Lung (tissue), 12 donors: Measurements from ENCODE around the gene PLK5. TPM values are rescaled to one million over a fixed set of nuclear protein-coding genes. Genes with fewer than 3 reads are reported as not detected.
A peak's percentile ranks its signal among the peaks of the same experiment; 100 is the strongest.

Source experiments
- ATAC-seq: fragments of 200-7000 bp; cut with Tn5 transposase; one replicate; pipeline ENCODE4 v1.9.1; 2020; ENCODE audit warnings: moderate number of reproducible peaks; ENCODE audit not compliant: insufficient read depth, low FRiP score
- DNase-seq, 3 donors: peaks; one replicate each; pipeline ENCODE4 v3.0.0-alpha.2; 2013 to 2017
- H3K27ac ChIP-seq, 2 donors: one replicate each; pipeline ENCODE4 v1.5.1; 2013; ENCODE audit warnings: mild to moderate bottlenecking in 2 of 2, moderate library complexity in 2 of 2, control low read depth in 1 of 2, inconsistent platforms in 1 of 2, low read depth in 1 of 2, low read length in 1 of 2
- H3K27me3 ChIP-seq, 3 donors: one replicate each; pipeline ENCODE4 v1.5.1; 2013; ENCODE audit warnings: low read length in 2 of 3; ENCODE audit not compliant: control insufficient read depth in 3 of 3, insufficient read depth in 3 of 3
- H3K36me3 ChIP-seq, 4 donors: one replicate each; pipeline ENCODE4 v1.5.1; 2013; ENCODE audit warnings: low read length in 4 of 4, mild to moderate bottlenecking in 1 of 4, moderate library complexity in 1 of 4; ENCODE audit not compliant: control insufficient read depth in 4 of 4, insufficient read depth in 4 of 4
- H3K4me1 ChIP-seq, 5 donors: one replicate each; pipeline ENCODE4 v1.5.1; 2013; ENCODE audit warnings: low read length in 5 of 5, mild to moderate bottlenecking in 2 of 5, moderate library complexity in 1 of 5; ENCODE audit not compliant: control insufficient read depth in 5 of 5, insufficient read depth in 5 of 5
- H3K4me3 ChIP-seq: one replicate; pipeline ENCODE4 v1.5.1; 2013; ENCODE audit warnings: mild to moderate bottlenecking, control low read depth, moderate library complexity
- H3K9ac ChIP-seq, 2 donors: one replicate each; pipeline ENCODE4 v1.5.1; 2013; ENCODE audit warnings: low read length in 2 of 2, control low read depth in 1 of 2; ENCODE audit not compliant: insufficient read depth in 1 of 2
- H3K9me3 ChIP-seq, 4 donors: one replicate each; pipeline ENCODE4 v1.5.1; 2013; ENCODE audit warnings: low read length in 3 of 4, mild to moderate bottlenecking in 1 of 4, moderate library complexity in 1 of 4; ENCODE audit not compliant: control insufficient read depth in 4 of 4, insufficient read depth in 3 of 4
- CTCF ChIP-seq: IDR thresholded peaks from 2 replicates; pipeline ENCODE4 v1.5.1; 2012; ENCODE audit warnings: mild to moderate bottlenecking; ENCODE audit errors: control extremely low read depth, extremely low read depth
- WGBS, 2 donors: extraction: QIAGEN DNeasy Blood & Tissue Kit; methylation state at CpG; one replicate each; pipeline ENCODE4 v1.1.7; 2013; 5-methylcytosine and 5-hydroxymethylcytosine counted together
- polyA plus RNA-seq, 2 donors: library from polyadenylated mRNA; stranded (reverse); fragments of 200-250 nt; gene quantifications; one replicate each; pipeline ENCODE4 v1.2.1, GENCODE V29; 2013
- total RNA-seq, 2 donors: library from RNA; depleted of rRNA in 1 of 2; stranded (reverse); fragments of >200 nt in 1 of 2; gene quantifications; one replicate each; pipeline ENCODE4 v1.2.1, GENCODE V29; 2014 to 2021
- donor health status: control.
- donor health status: control.
- donor health status: Bipolar disorder and iron deficiency.
- donor health status: healthy.
- donor health status: DM: yes; HTN: yes; CAD: no.

PLK5 gene
- total and polyA plus RNA-seq, 4 donors: 0.09 TPM; not detected in 3

GRCh38 chr19:1521636-1522035 is 2.2 kb upstream of the PLK5 start:
- Histone ChIP-seq H3K27me3 (peaks cover 13 to 34% (median 20%) of the 10 kb centered on the region in 3 donors), H3K36me3 (no peaks in the 10 kb centered on the region), H3K9me3 (peaks cover 0 to 16% (median 0%) of the 10 kb centered on the region in 4 donors), H3K9ac (no peak overlapping the region), H3K4me3 (no peak overlapping the region), H3K27ac (peak overlapping the region in 1 of 2 donors; percentile 25), H3K4me1 (peaks cover 0 to 10% (median 3%) of the 10 kb centered on the region in 5 donors)
- WGBS, 2 donors: 61 to 73% methylated on average over 13 to 14 of the region's 14 CpGs
- DNase-seq (peak; percentile 37 to 70 (median 52)), ATAC-seq (no peak)
- no peak for TF ChIP-seq CTCF

GRCh38 chr19:1522061-1522460 is 1.8 kb upstream of the PLK5 start:
- no peak overlapping the region for H3K27ac ChIP-seq
- 63 to 68% methylated on average over 10 of the region's 10 CpGs for WGBS, 2 donors

GRCh38 chr19:1522838-1523237 is 1.0 kb upstream of the PLK5 start:
- H3K27me3 ChIP-seq: peaks cover 13 to 32% (median 21%) of the 10 kb centered on the region in 3 donors
- no peak overlapping the region for H3K27ac ChIP-seq
- no peak overlapping the region for H3K4me3 ChIP-seq
- no peak for DNase-seq
- H3K4me1 ChIP-seq: peaks cover 0 to 10% (median 3%) of the 10 kb centered on the region in 5 donors
- peaks cover 0 to 16% (median 0%) of the 10 kb centered on the region in 4 donors for H3K9me3 ChIP-seq
- no peak overlapping the region for H3K9ac ChIP-seq
- H3K36me3 ChIP-seq: no peaks in the 10 kb centered on the region
- 64 to 71% methylated on average over 18 of the region's 18 CpGs for WGBS, 2 donors
- TF ChIP-seq CTCF: no peak
- ATAC-seq: no peak

More at GRCh38 chr19:1522061-1522460, 1.8 kb upstream of the PLK5 start:
- H3K36me3 ChIP-seq: no peaks in the 10 kb centered on the region
- TF ChIP-seq CTCF: no peak
- no peak overlapping the region for H3K4me3 ChIP-seq
- peaks cover 0 to 16% (median 0%) of the 10 kb centered on the region in 4 donors for H3K9me3 ChIP-seq
- peaks cover 13 to 32% (median 21%) of the 10 kb centered on the region in 3 donors for H3K27me3 ChIP-seq
- DNase-seq (peak in 1 of 3 donors; percentile 22), ATAC-seq (no peak)
- H3K9ac ChIP-seq: no peak overlapping the region
- peaks cover 0 to 10% (median 3%) of the 10 kb centered on the region in 5 donors for H3K4me1 ChIP-seq
